ENCODE data around the gene ASB18.

Gene ASB18

DNA sequence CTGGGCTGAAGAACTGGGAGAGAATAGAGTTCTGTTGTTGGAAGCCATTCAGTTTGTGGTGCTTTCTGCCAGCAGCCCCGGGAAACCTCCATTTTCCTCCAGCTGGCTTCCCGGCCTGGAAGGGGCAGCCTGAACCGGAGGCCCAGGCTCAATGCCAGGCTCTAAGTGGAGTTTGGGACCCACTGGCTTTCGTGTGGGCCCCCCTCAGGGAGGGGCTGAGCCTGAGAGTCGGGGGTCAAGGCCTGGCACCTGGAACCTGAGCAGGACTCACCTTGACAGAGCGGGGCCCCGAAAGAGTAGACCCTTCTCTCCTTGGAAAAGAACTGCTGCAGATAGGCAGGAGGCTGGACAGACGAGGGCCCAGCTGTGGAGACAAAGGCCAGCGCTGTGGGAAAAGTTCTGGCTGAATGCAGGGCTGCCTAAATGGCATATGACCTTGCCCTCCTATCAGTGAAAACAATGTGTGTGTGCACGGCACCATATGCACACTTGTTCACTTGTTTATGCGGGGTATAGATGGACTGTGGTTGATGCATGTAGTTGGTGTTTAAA lies 34.8 kb upstream of the ASB18 start:
- Histone ChIP-seq H3K9ac (ENCODE audit: low read length) (no peak overlapping the region), H3K4me2 (ENCODE audit: low read depth, low read length) (no peak overlapping the region), H3K27me3 (replicated peaks; ENCODE audit: insufficient read depth, low read length) (no peaks in the 10 kb centered on the region), H3K9me2 (replicated peaks; ENCODE audit: insufficient read depth, low read length) (no peaks in the 10 kb centered on the region), H3K27ac (ENCODE audit: low read length) (no peak overlapping the region), H3K36me3 (replicated peaks; ENCODE audit: insufficient read depth, low read length) (no peaks in the 10 kb centered on the region), H3K4me1 (ENCODE audit: low read length) (no peaks in the 10 kb centered on the region), H3K79me2 (ENCODE audit: low read length) (no peaks in the 10 kb centered on the region), H3K9me3 (replicated peaks; ENCODE audit: insufficient read depth, low read length) (no peaks in the 10 kb centered on the region), H3K4me3 (ENCODE audit: low read length) (no peak overlapping the region), H2AFZ (ENCODE audit: low read length) (no peak overlapping the region), H4K20me1 (ENCODE audit: insufficient read depth, low read length) (no peaks in the 10 kb centered on the region), H3F3A (ENCODE audit: insufficient read depth, low read length) (no peaks in the 10 kb centered on the region)
- no peak for TF ChIP-seq EZH2 (optimal IDR thresholded peaks at IDR 0.05; ENCODE audit: low read depth, low read length)
- TF ChIP-seq, protein P1, sequence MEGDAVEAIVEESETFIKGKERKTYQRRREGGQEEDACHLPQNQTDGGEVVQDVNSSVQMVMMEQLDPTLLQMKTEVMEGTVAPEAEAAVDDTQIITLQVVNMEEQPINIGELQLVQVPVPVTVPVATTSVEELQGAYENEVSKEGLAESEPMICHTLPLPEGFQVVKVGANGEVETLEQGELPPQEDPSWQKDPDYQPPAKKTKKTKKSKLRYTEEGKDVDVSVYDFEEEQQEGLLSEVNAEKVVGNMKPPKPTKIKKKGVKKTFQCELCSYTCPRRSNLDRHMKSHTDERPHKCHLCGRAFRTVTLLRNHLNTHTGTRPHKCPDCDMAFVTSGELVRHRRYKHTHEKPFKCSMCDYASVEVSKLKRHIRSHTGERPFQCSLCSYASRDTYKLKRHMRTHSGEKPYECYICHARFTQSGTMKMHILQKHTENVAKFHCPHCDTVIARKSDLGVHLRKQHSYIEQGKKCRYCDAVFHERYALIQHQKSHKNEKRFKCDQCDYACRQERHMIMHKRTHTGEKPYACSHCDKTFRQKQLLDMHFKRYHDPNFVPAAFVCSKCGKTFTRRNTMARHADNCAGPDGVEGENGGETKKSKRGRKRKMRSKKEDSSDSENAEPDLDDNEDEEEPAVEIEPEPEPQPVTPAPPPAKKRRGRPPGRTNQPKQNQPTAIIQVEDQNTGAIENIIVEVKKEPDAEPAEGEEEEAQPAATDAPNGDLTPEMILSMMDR (IDR thresholded peaks at IDR 0.05; ENCODE audit: low read length) = no peak
- no peak for TF ChIP-seq EZH2phosphoT487 (IDR thresholded peaks at IDR 0.05; ENCODE audit: low read length)
- no peak for DNase-seq

DNA sequence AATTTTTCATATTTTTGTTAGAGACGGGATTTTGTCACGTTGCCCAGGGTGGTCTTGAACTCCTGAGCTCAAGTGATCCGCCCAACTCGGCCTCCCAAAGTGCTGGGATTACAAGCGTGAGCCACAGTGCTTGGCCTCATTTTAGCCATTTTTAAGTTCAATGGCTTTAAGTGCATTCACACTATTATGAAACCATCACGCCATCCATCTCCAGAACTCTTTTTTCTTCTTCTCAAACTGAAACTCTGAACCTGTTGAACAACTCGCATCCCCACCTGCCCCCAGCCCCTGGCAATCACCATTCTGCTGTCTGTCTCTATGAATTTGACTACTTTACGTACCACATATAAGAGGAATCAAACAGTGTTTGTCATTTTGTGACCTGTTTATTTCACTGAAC lies 31.3 kb upstream of the ASB18 start:
- Histone ChIP-seq H3K4me2 (ENCODE audit: low read depth, low read length) (no peak overlapping the region), H3K27ac (ENCODE audit: low read length) (no peak overlapping the region), H3K79me2 (ENCODE audit: low read length) (no peaks in the 10 kb centered on the region), H3F3A (ENCODE audit: insufficient read depth, low read length) (no peaks in the 10 kb centered on the region), H3K4me1 (ENCODE audit: low read length) (no peaks in the 10 kb centered on the region), H4K20me1 (ENCODE audit: insufficient read depth, low read length) (no peaks in the 10 kb centered on the region), H3K9me2 (replicated peaks; ENCODE audit: insufficient read depth, low read length) (no peaks in the 10 kb centered on the region), H2AFZ (ENCODE audit: low read length) (no peak overlapping the region), H3K9ac (ENCODE audit: low read length) (no peak overlapping the region), H3K4me3 (ENCODE audit: low read length) (no peak overlapping the region), H3K9me3 (replicated peaks; ENCODE audit: insufficient read depth, low read length) (no peaks in the 10 kb centered on the region), H3K36me3 (replicated peaks; ENCODE audit: insufficient read depth, low read length) (no peaks in the 10 kb centered on the region), H3K27me3 (replicated peaks; ENCODE audit: insufficient read depth, low read length) (no peaks in the 10 kb centered on the region)
- no peak for DNase-seq
- TF ChIP-seq, protein P1 (IDR thresholded peaks at IDR 0.05; ENCODE audit: low read length) = no peak

DNA sequence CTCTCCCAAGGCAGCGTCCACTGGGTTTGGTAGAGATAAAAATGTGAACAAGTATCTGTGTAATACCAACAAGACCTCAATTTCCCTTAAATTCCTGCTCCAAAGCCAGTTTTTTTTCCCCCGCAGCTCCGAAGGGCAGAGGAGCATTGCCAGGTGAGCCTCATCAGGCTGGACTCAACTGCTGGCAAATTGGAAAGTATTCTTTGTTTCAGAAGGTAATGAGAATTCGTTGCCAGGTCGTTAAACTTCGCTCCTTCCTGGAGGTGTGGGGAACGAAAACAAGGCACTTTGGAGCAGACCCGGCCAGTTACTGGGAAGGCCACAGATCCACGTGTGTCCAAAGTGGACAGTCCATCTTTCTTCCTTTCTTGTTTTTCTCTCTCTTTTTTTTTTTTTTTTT lies 30.4 kb upstream of the ASB18 start:
- no peaks in the 10 kb centered on the region for H3K27me3 ChIP-seq (replicated peaks; ENCODE audit: insufficient read depth, low read length)

More for the DNA sequence above, 30.4 kb upstream of the ASB18 start:
- no peak overlapping the region for H3K4me3 ChIP-seq (ENCODE audit: low read length)
- no peaks in the 10 kb centered on the region for H3K36me3 ChIP-seq (replicated peaks; ENCODE audit: insufficient read depth, low read length)
- H3K9me2 ChIP-seq (replicated peaks; ENCODE audit: insufficient read depth, low read length) = no peaks in the 10 kb centered on the region
- H3K4me1 ChIP-seq (ENCODE audit: low read length) = no peaks in the 10 kb centered on the region
- no peaks in the 10 kb centered on the region for H3K9me3 ChIP-seq (replicated peaks; ENCODE audit: insufficient read depth, low read length)
- no peaks in the 10 kb centered on the region for H3K79me2 ChIP-seq (ENCODE audit: low read length)
- DNase-seq = no peak
- H3K9ac ChIP-seq (ENCODE audit: low read length) = no peak overlapping the region
- no peaks in the 10 kb centered on the region for H4K20me1 ChIP-seq (ENCODE audit: insufficient read depth, low read length)
- no peak overlapping the region for H3K4me2 ChIP-seq (ENCODE audit: low read depth, low read length)
- H2AFZ ChIP-seq (ENCODE audit: low read length) = no peak overlapping the region
- TF ChIP-seq EZH2phosphoT487 (IDR thresholded peaks at IDR 0.05; ENCODE audit: low read length) (no peak), EZH2 (optimal IDR thresholded peaks at IDR 0.05; ENCODE audit: low read depth, low read length) (no peak)
- TF ChIP-seq, protein P1 (IDR thresholded peaks at IDR 0.05; ENCODE audit: low read length) = no peak
- H3F3A ChIP-seq (ENCODE audit: insufficient read depth, low read length) = no peaks in the 10 kb centered on the region
- no peak overlapping the region for H3K27ac ChIP-seq (ENCODE audit: low read length)
